HUES64 (cell line): ENCODE results near the gene AKAP1.
A peak's percentile ranks its signal among the peaks of the same experiment; 100 is the strongest.

Source experiments
- H3K27ac ChIP-seq: 2 replicates; pipeline ENCODE4 v1.7.0; 2013; ENCODE audit warnings: low read depth, low read length, inconsistent platforms
- H3K27me3 ChIP-seq: 2 replicates; pipeline ENCODE4 v1.6.1; 2013; ENCODE audit warnings: mild to moderate bottlenecking, low read length; ENCODE audit not compliant: insufficient read depth
- H3K36me3 ChIP-seq: 2 replicates; pipeline ENCODE4 v1.6.1; 2013; ENCODE audit warnings: mild to moderate bottlenecking, low read length; ENCODE audit not compliant: insufficient read depth
- H3K4me1 ChIP-seq: 2 replicates; pipeline ENCODE4 v1.6.1; 2013; ENCODE audit warnings: mild to moderate bottlenecking, low read length, moderate library complexity; ENCODE audit not compliant: insufficient read depth
- H3K4me3 ChIP-seq: 2 replicates; pipeline ENCODE4 v1.5.1; 2013; ENCODE audit warnings: mild to moderate bottlenecking, low read length, moderate library complexity
- H3K9ac ChIP-seq: 2 replicates; pipeline ENCODE4 v1.6.1; 2013; ENCODE audit warnings: mild to moderate bottlenecking, low read depth, low read length
- H3K9me3 ChIP-seq: 2 replicates; pipeline ENCODE4 v1.6.1; 2013; ENCODE audit warnings: low read depth, low read length; ENCODE audit not compliant: insufficient read depth
- WGBS: fragments of 150-250, 120-280 bp; methylation state at CpG from one replicate; pipeline ENCODE4 v1.1.7; 2013; ENCODE audit warnings: missing lambda C conversion rate; 5-methylcytosine and 5-hydroxymethylcytosine counted together

Gene AKAP1

GRCh38 chr17:57077000-57077399 lies 8.0 kb upstream of the AKAP1 start:
- peaks cover 23% of the 10 kb centered on the region for H3K4me1 ChIP-seq
- WGBS = 91% methylated on average over 2 of the region's 2 CpGs
- no peaks in the 10 kb centered on the region for H3K9me3 ChIP-seq
- no peak overlapping the region for H3K4me3 ChIP-seq
- no peak overlapping the region for H3K9ac ChIP-seq
- no peaks in the 10 kb centered on the region for H3K27me3 ChIP-seq
- no peak overlapping the region for H3K27ac ChIP-seq
- H3K36me3 ChIP-seq = no peaks in the 10 kb centered on the region

GRCh38 chr17:57078274-57078673 lies 6.8 kb upstream of the AKAP1 start:
- no peak overlapping the region for H3K27ac ChIP-seq
- peaks cover 11% of the 10 kb centered on the region for H3K4me1 ChIP-seq
- no peaks in the 10 kb centered on the region for H3K9me3 ChIP-seq
- H3K9ac ChIP-seq = no peak overlapping the region
- no peaks in the 10 kb centered on the region for H3K27me3 ChIP-seq
- no peak overlapping the region for H3K4me3 ChIP-seq
- 96% methylated on average over 9 of the region's 9 CpGs for WGBS
- H3K36me3 ChIP-seq = no peaks in the 10 kb centered on the region

DNA sequence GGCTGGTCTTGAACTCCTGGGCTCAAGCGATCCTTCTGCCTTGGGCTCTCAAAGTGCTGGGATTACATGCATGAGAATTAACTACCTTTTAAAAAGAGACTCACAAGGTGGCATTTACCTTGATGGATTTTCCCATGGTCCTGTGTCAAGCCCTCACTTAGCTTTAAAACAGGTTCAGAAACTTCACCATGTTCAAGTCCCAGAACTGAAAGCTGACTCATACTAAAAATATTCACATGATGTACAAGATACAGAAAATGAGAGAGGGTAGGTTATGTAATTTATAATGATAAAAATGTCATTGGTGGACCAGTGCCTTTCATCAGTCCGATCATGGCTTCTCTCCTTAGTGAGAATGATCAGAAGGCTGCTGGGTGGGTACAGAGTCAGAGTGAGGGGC lies 4.3 kb upstream of the AKAP1 start:
- no peaks in the 10 kb centered on the region for H3K36me3 ChIP-seq
- H3K4me3 ChIP-seq = no peak overlapping the region
- WGBS = 92% methylated on average over 2 of the region's 2 CpGs
- no peak overlapping the region for H3K27ac ChIP-seq
- H3K4me1 ChIP-seq = peaks cover 5% of the 10 kb centered on the region
- no peaks in the 10 kb centered on the region for H3K27me3 ChIP-seq
- no peaks in the 10 kb centered on the region for H3K9me3 ChIP-seq
- H3K9ac ChIP-seq = no peak overlapping the region

- no peaks in the 10 kb centered on the region for H3K36me3 ChIP-seq
- no peaks in the 10 kb centered on the region for H3K9me3 ChIP-seq
- WGBS = 89% methylated on average over 2 of the region's 2 CpGs
- peaks cover 16% of the 10 kb centered on the region for H3K4me1 ChIP-seq
- peaks cover 10% of the 10 kb centered on the region for H3K27me3 ChIP-seq
- no peak overlapping the region for H3K9ac ChIP-seq
- H3K4me3 ChIP-seq = no peak overlapping the region
- no peak overlapping the region for H3K27ac ChIP-seq
Measured at GRCh38 chr17:57082441-57082840, 2.6 kb upstream of the AKAP1 start.

GRCh38 chr17:57084361-57084801 lies 665 bp upstream of the AKAP1 start:
- H3K27ac ChIP-seq = peak overlapping the region; percentile 96
- no peaks in the 10 kb centered on the region for H3K9me3 ChIP-seq
- peaks cover 10% of the 10 kb centered on the region for H3K27me3 ChIP-seq
- peaks cover 27% of the 10 kb centered on the region for H3K4me1 ChIP-seq
- peak overlapping the region; percentile 98 for H3K4me3 ChIP-seq
- no peaks in the 10 kb centered on the region for H3K36me3 ChIP-seq
- peak overlapping the region; percentile 99 for H3K9ac ChIP-seq
- 5% methylated on average over 7 of the region's 7 CpGs for WGBS

GRCh38 chr17:57085448-57086068 lies 512 bp downstream of the AKAP1 start:
- Histone ChIP-seq H3K27me3 (peaks cover 10% of the 10 kb centered on the region), H3K4me1 (peaks cover 33% of the 10 kb centered on the region), H3K36me3 (no peaks in the 10 kb centered on the region), H3K9me3 (no peaks in the 10 kb centered on the region), H3K27ac (peak overlapping the region; percentile 41; the same call in 1 of the 2 replicates), H3K4me3 (peak overlapping the region; percentile 98), H3K9ac (peak overlapping the region; percentile 99)
- under 1% methylated on average over 75 of the region's 75 CpGs for WGBS

GRCh38 chr17:57086069-57086930 lies 1.3 kb downstream of the AKAP1 start:
- Histone ChIP-seq H3K4me1 (peaks cover 41% of the 10 kb centered on the region), H3K36me3 (no peaks in the 10 kb centered on the region), H3K4me3 (peak overlapping the region; percentile 98), H3K9me3 (no peaks in the 10 kb centered on the region), H3K27ac (no peak overlapping the region), H3K9ac (peak overlapping the region; percentile 99), H3K27me3 (peaks cover 10% of the 10 kb centered on the region)
- WGBS = 2% methylated on average over 45 of the region's 45 CpGs

- Histone ChIP-seq H3K27me3 (peaks cover 10% of the 10 kb centered on the region), H3K36me3 (no peaks in the 10 kb centered on the region), H3K4me3 (no peak overlapping the region), H3K9ac (no peak overlapping the region), H3K9me3 (no peaks in the 10 kb centered on the region), H3K4me1 (peaks cover 57% of the 10 kb centered on the region), H3K27ac (no peak overlapping the region)
- 71% methylated on average over 1 of the region's 1 CpG for WGBS
Measured at GRCh38 chr17:57088298-57088697, 3.3 kb downstream of the AKAP1 start.

DNA sequence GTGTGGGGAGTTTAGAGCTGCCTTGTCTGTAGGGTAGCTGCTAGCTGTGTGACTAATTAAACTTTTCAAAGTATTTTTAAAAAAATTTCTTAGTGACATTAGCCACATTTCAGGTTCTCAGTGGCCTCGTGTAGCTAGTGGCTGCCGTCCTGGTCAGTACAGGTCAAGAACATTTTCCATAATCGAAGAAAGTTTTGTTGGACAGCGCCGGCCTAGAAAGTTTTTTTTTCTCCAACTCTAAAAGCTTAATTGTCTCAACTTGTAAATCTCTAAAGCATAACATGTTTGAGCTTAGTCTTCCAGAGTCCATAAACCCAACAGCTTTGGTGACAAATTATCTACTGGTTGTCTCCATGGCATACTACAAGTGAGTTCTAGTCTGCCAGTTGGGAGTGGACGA lies 4.3 kb downstream of the AKAP1 start:
- no peak overlapping the region for H3K9ac ChIP-seq
- H3K4me3 ChIP-seq = no peak overlapping the region
- H3K9me3 ChIP-seq = no peaks in the 10 kb centered on the region
- no peaks in the 10 kb centered on the region for H3K36me3 ChIP-seq
- H3K27ac ChIP-seq = no peak overlapping the region
- H3K4me1 ChIP-seq = peaks cover 60% of the 10 kb centered on the region
- WGBS = 95% methylated on average over 6 of the region's 6 CpGs
- H3K27me3 ChIP-seq = peaks cover 10% of the 10 kb centered on the region

- 55% methylated on average over 4 of the region's 4 CpGs for WGBS
- Histone ChIP-seq H3K4me1 (peaks cover 60% of the 10 kb centered on the region), H3K27me3 (peaks cover 10% of the 10 kb centered on the region), H3K9ac (no peak overlapping the region), H3K9me3 (no peaks in the 10 kb centered on the region), H3K27ac (no peak overlapping the region), H3K4me3 (no peak overlapping the region), H3K36me3 (no peaks in the 10 kb centered on the region)
Measured at GRCh38 chr17:57090560-57091185, 5.6 kb downstream of the AKAP1 start.

DNA sequence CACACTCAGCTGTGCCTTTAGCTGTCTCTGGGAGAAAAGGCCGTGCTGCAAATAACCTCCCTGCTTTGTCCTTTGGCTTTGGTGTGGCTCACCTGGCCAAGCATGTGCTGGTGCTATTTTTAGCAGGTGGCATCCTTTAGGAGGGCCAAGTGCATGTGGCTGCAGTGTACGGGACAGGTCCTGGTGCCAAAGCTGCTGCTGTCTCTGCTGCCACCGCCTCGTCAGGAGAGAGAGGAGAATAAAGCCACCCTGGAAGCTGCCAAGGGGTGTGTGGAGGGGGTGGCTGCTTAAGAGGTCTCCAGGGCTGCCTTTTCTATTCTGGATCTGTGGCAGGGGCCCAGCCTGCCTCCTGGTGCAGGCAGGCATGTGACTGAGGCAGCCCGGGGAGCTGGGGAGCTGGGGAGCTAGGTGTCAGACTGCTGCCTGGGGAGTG lies 6.2 kb downstream of the AKAP1 start:
- Histone ChIP-seq H3K4me1 (peaks cover 60% of the 10 kb centered on the region), H3K9ac (no peak overlapping the region), H3K9me3 (no peaks in the 10 kb centered on the region), H3K4me3 (no peak overlapping the region), H3K27ac (no peak overlapping the region), H3K27me3 (peaks cover 10% of the 10 kb centered on the region), H3K36me3 (no peaks in the 10 kb centered on the region)
- WGBS = 78% methylated on average over 5 of the region's 5 CpGs
